Smooth muscle cell (in vitro differentiated cells): ENCODE results near the gene SLIT3. TPM values are rescaled to one million over a fixed set of nuclear protein-coding genes. Genes with fewer than 3 reads are reported as not detected.

Source experiments
- DNase-seq: peaks from one replicate; lab custom pipeline; 2025; ENCODE audit not compliant: unreplicated experiment; lab: John Stamatoyannopoulos, UW
- H2AFZ ChIP-seq: fragments of 200-600 bp; sonication (generic); 2 replicates; pipeline ENCODE4 v1.6.0; 2016; ENCODE audit warnings: antibody characterized with exemption, low read depth, mild to moderate bottlenecking
- H3F3A ChIP-seq: fragments of 200-600 bp; sonication (generic); 2 replicates; pipeline ENCODE4 v1.6.0; 2017; ENCODE audit warnings: antibody characterized with exemption, low read depth
- H3K27ac ChIP-seq: fragments of 200-600 bp; sonication (generic); 2 replicates; pipeline ENCODE4 v1.5.1; 2016; ENCODE audit warnings: low read depth, mild to moderate bottlenecking
- H3K27me3 ChIP-seq: fragments of 200-600 bp; sonication (generic); 2 replicates; pipeline ENCODE4 v1.6.1; 2016; ENCODE audit warnings: low read depth, mild to moderate bottlenecking
- H3K36me3 ChIP-seq: fragments of 200-600 bp; sonication (generic); 2 replicates; pipeline ENCODE4 v1.5.1; 2016; ENCODE audit warnings: low read depth
- H3K4me1 ChIP-seq: fragments of 200-600 bp; sonication (generic); 2 replicates; pipeline ENCODE4 v1.5.1; 2016; ENCODE audit warnings: low read depth
- H3K4me2 ChIP-seq: fragments of 200-600 bp; sonication (generic); 2 replicates; pipeline ENCODE4 v1.6.0; 2016; ENCODE audit warnings: mild to moderate bottlenecking
- H3K4me3 ChIP-seq: fragments of 200-600 bp; sonication (generic); 2 replicates; pipeline ENCODE4 v1.5.1; 2016; ENCODE audit warnings: mild to moderate bottlenecking
- H3K79me2 ChIP-seq: fragments of 200-600 bp; sonication (generic); 2 replicates; pipeline ENCODE4 v1.6.0; 2016; ENCODE audit warnings: low read depth, mild to moderate bottlenecking
- H3K9ac ChIP-seq: fragments of 200-600 bp; sonication (generic); 2 replicates; pipeline ENCODE4 v1.6.0; 2016; ENCODE audit warnings: low read depth
- H3K9me3 ChIP-seq: fragments of 200-600 bp; sonication (generic); replicated peaks from 2 replicates; pipeline ENCODE4 v1.5.1; 2016; ENCODE audit warnings: low read depth
- H4K20me1 ChIP-seq: fragments of 200-600 bp; sonication (generic); 2 replicates; pipeline ENCODE4 v1.6.0; 2016; ENCODE audit warnings: low read depth
- CTCF ChIP-seq: fragments of 200-600 bp; sonication (generic); IDR thresholded peaks from 2 replicates; pipeline ENCODE4 v1.5.1; 2017; ENCODE audit warnings: borderline replicate concordance, mild to moderate bottlenecking, antibody characterized with exemption; ENCODE audit not compliant: insufficient read depth, poor library complexity, severe bottlenecking
- WGBS: methylation state at CpG from one replicate; pipeline ENCODE4 v1.1.7; 2016; ENCODE audit warnings: low lambda C conversion rate; 5-methylcytosine and 5-hydroxymethylcytosine counted together
- polyA plus RNA-seq: library from polyadenylated mRNA; unstranded; fragments of >200 nt; fragmentation: Nextera tagmentation; extraction: Ambion mirVana; gene quantifications from 2 replicates; pipeline ENCODE4 v1.2.1, GENCODE V29; 2016
- total RNA-seq: library from RNA; depleted of rRNA; stranded (reverse); fragments of >200 nt; gene quantifications from 2 replicates; pipeline ENCODE4 v1.2.3, GENCODE V29; 2014

Gene SLIT3
- total and polyA plus RNA-seq, 2 experiments from 2014 or later: 25.4 to 29.5 TPM

DNA sequence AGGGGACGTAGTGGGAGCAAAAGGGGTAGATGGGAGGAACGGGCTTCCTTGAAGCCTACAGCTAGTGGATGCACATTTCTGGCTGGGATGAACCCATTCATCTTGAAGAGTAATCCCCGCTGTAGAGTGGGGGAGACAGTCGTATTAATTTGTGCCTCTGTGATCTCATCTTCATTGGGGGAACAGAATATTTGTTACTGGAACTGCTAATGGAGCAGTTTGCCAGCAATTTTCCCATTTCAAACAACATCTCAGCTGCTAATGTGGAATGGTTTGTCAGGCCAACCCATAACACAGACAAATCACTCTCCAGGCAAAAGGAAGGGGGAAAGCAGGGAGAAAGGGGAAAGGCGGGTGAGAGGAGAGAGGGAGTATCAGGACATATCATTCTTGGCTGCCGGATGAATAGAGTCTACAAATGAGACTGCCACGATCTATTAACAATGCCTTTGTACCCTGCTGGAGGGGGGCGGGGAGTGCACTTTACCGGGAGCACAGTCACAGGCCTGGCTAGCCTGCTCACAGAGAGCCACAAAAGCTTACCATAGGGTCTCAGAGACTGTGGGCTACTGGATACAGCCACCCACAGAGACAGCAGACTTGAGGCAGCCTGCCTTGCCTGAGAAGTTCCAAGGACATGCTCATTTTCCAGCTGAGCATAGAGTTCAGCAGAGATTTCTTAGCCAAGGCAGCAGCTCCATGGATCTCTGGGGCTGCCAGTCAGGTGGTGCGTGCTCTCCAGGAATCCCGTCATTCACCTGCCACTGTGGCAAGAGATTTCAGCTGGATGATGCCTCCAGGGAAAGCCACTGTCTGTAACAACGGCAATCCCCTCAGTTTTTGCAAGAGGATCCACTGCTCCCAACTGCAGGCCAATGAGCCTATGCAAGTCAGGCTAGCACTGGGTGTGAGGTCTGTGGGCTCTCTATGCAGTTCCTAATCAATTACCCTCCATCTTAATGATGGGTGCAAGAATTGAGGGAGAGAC, 504.1 kb downstream of the SLIT3 start:
- Histone ChIP-seq H3K9ac (no peak overlapping the region), H3K27ac (no peak overlapping the region), H3K9me3 (no peaks in the 10 kb centered on the region), H3K79me2 (no peaks in the 10 kb centered on the region), H3F3A (peaks cover 6% of the 10 kb centered on the region), H4K20me1 (no peaks in the 10 kb centered on the region), H3K36me3 (no peaks in the 10 kb centered on the region), H3K4me3 (no peak overlapping the region), H3K4me2 (no peak overlapping the region), H3K4me1 (peaks cover 5% of the 10 kb centered on the region), H2AFZ (no peak overlapping the region), H3K27me3 (no peaks in the 10 kb centered on the region)
- 85% methylated on average over 12 of the region's 12 CpGs for WGBS
- no peak for DNase-seq
- TF ChIP-seq CTCF: no peak

DNA sequence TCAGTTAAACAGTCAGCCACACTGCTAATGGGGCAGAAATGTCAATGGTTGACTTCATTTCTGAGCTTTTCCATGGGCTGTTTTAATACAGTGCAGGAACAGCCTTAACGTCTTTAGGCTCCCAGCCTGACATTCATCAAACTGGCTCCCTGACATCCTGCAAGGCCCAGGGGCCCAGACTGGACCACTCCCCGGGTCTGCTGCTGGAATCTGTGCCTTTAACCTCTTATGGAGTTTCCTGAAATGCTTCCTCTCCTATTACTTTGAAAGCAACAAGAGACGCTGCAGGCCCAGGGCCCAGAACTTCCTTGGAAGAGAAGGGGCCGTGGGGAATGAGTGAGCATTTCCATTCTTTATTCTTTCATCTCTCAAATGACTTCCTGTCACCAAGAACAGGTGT, 504.9 kb downstream of the SLIT3 start:
- Histone ChIP-seq H4K20me1 (no peaks in the 10 kb centered on the region), H3F3A (peaks cover 9% of the 10 kb centered on the region), H3K36me3 (no peaks in the 10 kb centered on the region), H3K4me3 (no peak overlapping the region), H3K4me1 (no peaks in the 10 kb centered on the region), H3K4me2 (no peak overlapping the region), H3K27ac (no peak overlapping the region), H3K9me3 (no peaks in the 10 kb centered on the region), H2AFZ (no peak overlapping the region), H3K9ac (no peak overlapping the region), H3K79me2 (no peaks in the 10 kb centered on the region), H3K27me3 (no peaks in the 10 kb centered on the region)
- 58% methylated on average over 4 of the region's 4 CpGs for WGBS
- no peak for TF ChIP-seq CTCF
- no peak for DNase-seq

DNA sequence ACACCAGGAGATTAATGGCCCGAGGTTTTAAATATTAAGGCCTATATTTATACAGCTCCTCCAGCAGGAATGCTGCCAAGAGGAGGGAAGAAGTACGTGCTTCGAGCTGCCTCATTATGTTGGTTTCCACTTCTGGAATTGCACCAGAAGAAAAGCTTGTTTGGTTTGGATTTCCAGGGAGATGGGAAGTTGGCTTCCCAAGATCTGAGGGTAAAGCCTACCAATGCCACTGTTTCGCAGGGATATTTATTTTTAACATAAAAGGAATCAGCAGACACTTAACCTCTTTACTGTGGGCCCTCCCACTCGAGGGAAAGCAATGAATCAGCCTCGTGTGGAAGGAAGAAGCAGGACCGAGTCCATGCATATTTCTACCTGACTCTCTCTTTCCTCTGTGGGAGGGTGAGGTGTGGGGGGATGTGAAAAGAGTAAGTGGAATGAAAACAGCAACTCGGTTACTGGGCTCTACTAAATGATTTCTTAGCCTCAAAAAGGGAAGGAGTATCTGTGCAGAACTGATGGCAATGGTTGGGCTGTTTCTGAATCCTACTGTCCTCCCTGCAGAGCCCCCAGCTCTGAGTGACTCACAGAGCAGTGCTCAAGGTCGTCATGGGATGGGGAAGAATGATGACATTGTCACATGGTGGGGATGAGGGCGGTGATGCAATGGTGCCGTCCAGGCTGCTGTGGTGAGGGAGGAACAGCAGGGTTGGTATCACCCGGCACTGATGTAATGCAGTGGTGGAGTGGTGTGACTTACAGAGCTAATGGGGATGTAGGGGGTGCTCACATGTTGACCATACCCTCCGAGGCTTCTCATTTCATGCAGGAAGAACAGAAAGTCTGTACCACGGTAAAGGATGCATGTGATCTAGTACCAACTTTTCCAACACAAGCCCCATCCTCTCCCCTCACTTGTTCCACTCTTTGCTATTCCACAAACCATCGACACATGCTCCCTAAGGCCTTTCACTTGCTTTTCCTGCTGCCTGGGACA, 506.8 kb downstream of the SLIT3 start:
- DNase-seq: no peak
- no peak overlapping the region for H2AFZ ChIP-seq
- H3K36me3 ChIP-seq: no peaks in the 10 kb centered on the region
- no peaks in the 10 kb centered on the region for H3K9me3 ChIP-seq
- no peak for TF ChIP-seq CTCF
- no peaks in the 10 kb centered on the region for H3K79me2 ChIP-seq
- WGBS: 27% methylated on average over 15 of the region's 15 CpGs
- peaks cover 12% of the 10 kb centered on the region for H3K4me1 ChIP-seq
- peak overlapping the region; percentile 85 for H3K27ac ChIP-seq
- peaks cover 22% of the 10 kb centered on the region for H3F3A ChIP-seq
- peak overlapping the region; percentile 53 for H3K9ac ChIP-seq
- no peaks in the 10 kb centered on the region for H4K20me1 ChIP-seq
- no peak overlapping the region for H3K4me3 ChIP-seq
- H3K4me2 ChIP-seq: peak overlapping the region; percentile 65
- no peaks in the 10 kb centered on the region for H3K27me3 ChIP-seq
